IMR-90 (cell line): ENCODE results near the gene PP2D1. TPM values are rescaled to one million over a fixed set of nuclear protein-coding genes. Genes with fewer than 3 reads are reported as not detected.

Experiments used
- ATAC-seq: fragments of 200-7000 bp; cut with Tn5 transposase; 2 replicates; pipeline ENCODE4 v1.9.1; 2020; ENCODE audit warnings: low read depth, mild to moderate bottlenecking, moderate library complexity
- BruUV-seq: library from RNA; stranded (reverse); fragments of 400-500 nt; replicated peaks from 2 replicates; lab custom pipeline; 2021; lab: Mats Ljungman, UMichigan
- CTCF ChIA-PET: fragments of 300-600 bp; formaldehyde crosslinking; extraction: SDS; loops from one replicate; lab custom pipeline; 2021; ENCODE audit warnings: antibody characterized with exemption; lab: Yijun Ruan, JAX
- POLR2A ChIA-PET: fragments of 300-600 bp; sonication (Branson Sonifier 250); formaldehyde crosslinking; loops from one replicate; lab custom pipeline; 2022; ENCODE audit warnings: antibody characterized with exemption; ENCODE audit not compliant: unreplicated experiment; lab: Charles Lee
- DNase-seq: peaks from one replicate; pipeline ENCODE4 v3.0.0; 2013
- H2AFZ ChIP-seq: replicated peaks from 2 replicates; pipeline ENCODE3; 2013; ENCODE audit warnings: low read length, mild to moderate bottlenecking; ENCODE audit not compliant: poor library complexity
- H2AK5ac ChIP-seq: 2 replicates; pipeline ENCODE4 v1.6.1; 2013; ENCODE audit warnings: low read depth, low read length, inconsistent platforms
- H2AK9ac ChIP-seq: replicated peaks from 2 replicates; pipeline ENCODE3; 2013; ENCODE audit warnings: mild to moderate bottlenecking, low read depth, low read length, moderate library complexity; ENCODE audit not compliant: poor library complexity
- H2BK120ac ChIP-seq: 2 replicates; pipeline ENCODE4 v1.6.1; 2013; ENCODE audit warnings: low read depth, low read length, inconsistent platforms
- H2BK15ac ChIP-seq: 3 replicates; pipeline ENCODE4 v1.6.1; 2013; ENCODE audit warnings: low read depth, low read length, inconsistent platforms
- H2BK20ac ChIP-seq: 2 replicates; pipeline ENCODE4 v1.6.1; 2013; ENCODE audit warnings: low read depth, mild to moderate bottlenecking, inconsistent platforms, low read length, moderate library complexity
- H2BK5ac ChIP-seq: 2 replicates; pipeline ENCODE4 v1.6.1; 2013; ENCODE audit warnings: mild to moderate bottlenecking, low read depth, low read length, inconsistent platforms; ENCODE audit not compliant: poor library complexity, severe bottlenecking
- H3K14ac ChIP-seq: replicated peaks from 2 replicates; pipeline ENCODE4 v1.6.1; 2013; ENCODE audit warnings: low read depth, low read length, inconsistent platforms
- H3K18ac ChIP-seq: 2 replicates; pipeline ENCODE4 v1.6.1; 2013; ENCODE audit warnings: low read depth, low read length, control low read depth
- H3K23ac ChIP-seq: 2 replicates; pipeline ENCODE4 v1.6.1; 2013; ENCODE audit warnings: low read depth, low read length, inconsistent platforms
- H3K27ac ChIP-seq: 2 replicates; pipeline ENCODE4 v1.5.1; 2013; ENCODE audit warnings: mild to moderate bottlenecking, control low read depth, low read length; ENCODE audit not compliant: insufficient read depth
- H3K27me3 ChIP-seq: 2 replicates; pipeline ENCODE4 v1.6.1; 2013; ENCODE audit warnings: low read length; ENCODE audit not compliant: control insufficient read depth, insufficient read depth
- H3K36me3 ChIP-seq: 2 replicates; pipeline ENCODE4 v1.6.1; 2013; ENCODE audit warnings: low read length, mixed read lengths; ENCODE audit not compliant: control insufficient read depth, insufficient read depth
- H3K4ac ChIP-seq: 2 replicates; pipeline ENCODE4 v1.6.1; 2013; ENCODE audit warnings: low read depth, low read length, inconsistent platforms
- H3K4me1 ChIP-seq: 2 replicates; pipeline ENCODE4 v1.6.1; 2013; ENCODE audit warnings: low read length, mixed read lengths; ENCODE audit not compliant: control insufficient read depth, insufficient read depth
- H3K4me2 ChIP-seq: 2 replicates; pipeline ENCODE4 v1.6.1; 2013; ENCODE audit warnings: low read depth, mild to moderate bottlenecking, control low read depth, low read length, moderate library complexity
- H3K4me3 ChIP-seq: 2 replicates; pipeline ENCODE4 v1.5.1; 2013; ENCODE audit warnings: low read depth, mild to moderate bottlenecking, control low read depth, low read length, moderate library complexity; ENCODE audit not compliant: insufficient read depth
- H3K56ac ChIP-seq: 2 replicates; pipeline ENCODE4 v1.6.1; 2013; ENCODE audit warnings: low read length, inconsistent platforms; ENCODE audit not compliant: insufficient read depth; ENCODE audit errors: extremely low read depth
- H3K79me1 ChIP-seq, 2 experiments: 2 replicates each; pipeline ENCODE4 v1.6.1; 2013; ENCODE audit warnings: low read length in 2 of 2, inconsistent platforms in 1 of 2, low read depth in 1 of 2
- H3K9ac ChIP-seq: 2 replicates; pipeline ENCODE4 v1.6.1; 2013; ENCODE audit warnings: low read depth, low read length, control low read depth
- H3K9me1 ChIP-seq: 2 replicates; pipeline ENCODE4 v1.6.1; 2013; ENCODE audit warnings: low read length, inconsistent platforms; ENCODE audit not compliant: insufficient read depth
- H3K9me3 ChIP-seq: 2 replicates; pipeline ENCODE4 v1.6.1; 2013; ENCODE audit warnings: low read length; ENCODE audit not compliant: control insufficient read depth, insufficient read depth
- H4K20me1 ChIP-seq: 2 replicates; pipeline ENCODE4 v1.6.1; 2013; ENCODE audit warnings: low read length, inconsistent platforms; ENCODE audit not compliant: insufficient read depth
- H4K5ac ChIP-seq: 2 replicates; pipeline ENCODE4 v1.6.1; 2013; ENCODE audit warnings: mild to moderate bottlenecking, low read depth, low read length, control low read depth
- H4K8ac ChIP-seq, 2 experiments: 2 replicates each; pipeline ENCODE4 v1.6.1; 2013; ENCODE audit warnings: low read depth in 2 of 2, low read length in 2 of 2, control low read depth in 1 of 2, inconsistent platforms in 1 of 2
- H4K91ac ChIP-seq: 2 replicates; pipeline ENCODE4 v1.6.1; 2013; ENCODE audit warnings: low read depth, low read length, inconsistent platforms; ENCODE audit not compliant: insufficient read depth
- BHLHE40 ChIP-seq: fragments of 150-350 bp; IDR thresholded peaks from 2 replicates; pipeline ENCODE4 v1.6.1; 2016; ENCODE audit warnings: mild to moderate bottlenecking, low read depth, low read length
- CEBPB ChIP-seq: IDR thresholded peaks from 2 replicates; pipeline ENCODE4 v1.6.1; 2012; ENCODE audit warnings: low read depth, low read length, improper control_type of control experiment
- CHD1 ChIP-seq: IDR thresholded peaks from 2 replicates; pipeline ENCODE4 v1.6.1; 2012; ENCODE audit warnings: low read depth, low read length, improper control_type of control experiment
- CTCF ChIP-seq: conservative IDR thresholded peaks from 2 replicates; pipeline ENCODE4 v1.5.1; 2012; ENCODE audit warnings: mild to moderate bottlenecking, low read depth, low read length, improper control_type of control experiment
- FOS ChIP-seq: fragments of 150-350 bp; IDR thresholded peaks from 2 replicates; pipeline ENCODE4 v1.6.1; 2016; ENCODE audit warnings: low read depth, low read length
- MAFK ChIP-seq: IDR thresholded peaks from 2 replicates; pipeline ENCODE4 v1.6.1; 2012; ENCODE audit warnings: low read depth, low read length, improper control_type of control experiment
- MAZ ChIP-seq: IDR thresholded peaks from 2 replicates; pipeline ENCODE4 v1.6.1; 2012; ENCODE audit warnings: low read depth, mild to moderate bottlenecking, low read length, improper control_type of control experiment, moderate library complexity, borderline replicate concordance
- MXI1 ChIP-seq: IDR thresholded peaks from 2 replicates; pipeline ENCODE4 v1.6.1; 2012; ENCODE audit warnings: low read depth, mild to moderate bottlenecking, low read length, moderate library complexity, borderline replicate concordance
- NFE2L2 ChIP-seq: fragments of 150-350 bp; IDR thresholded peaks from 2 replicates; pipeline ENCODE4 v1.6.1; 2016; ENCODE audit warnings: low read depth, mild to moderate bottlenecking, low read length
- POLR2A ChIP-seq: IDR thresholded peaks from 2 replicates; pipeline ENCODE4 v1.6.1; 2012; ENCODE audit warnings: mild to moderate bottlenecking, low read depth, low read length
- RAD21 ChIP-seq: IDR thresholded peaks from 2 replicates; pipeline ENCODE4 v1.6.1; 2012; ENCODE audit warnings: low read length, improper control_type of control experiment
- RCOR1 ChIP-seq: IDR thresholded peaks from 2 replicates; pipeline ENCODE4 v1.6.1; 2012; ENCODE audit warnings: mild to moderate bottlenecking, low read length, improper control_type of control experiment; ENCODE audit not compliant: insufficient replicate concordance
- RFX5 ChIP-seq: IDR thresholded peaks from 2 replicates; pipeline ENCODE4 v1.8.0; 2012; ENCODE audit warnings: low read depth, mild to moderate bottlenecking, low read length, moderate library complexity
- SMC3 ChIP-seq: fragments of 150-350 bp; IDR thresholded peaks from 2 replicates; pipeline ENCODE4 v1.6.1; 2016; ENCODE audit warnings: low read depth, mild to moderate bottlenecking, antibody characterized with exemption, low read length, moderate library complexity
- USF2 ChIP-seq: fragments of 150-350 bp; IDR thresholded peaks from 2 replicates; pipeline ENCODE4 v1.6.1; 2017; ENCODE audit warnings: mild to moderate bottlenecking, antibody characterized with exemption, low read length, low read depth
- WGBS, 2 experiments: methylation state at CpG; one replicate each; pipeline versions ENCODE4 v1.1.5 to v1.1.7; 2013; ENCODE audit warnings: missing lambda C conversion rate in 2 of 2; ENCODE audit not compliant: insufficient read length in 1 of 2; ENCODE audit errors: extremely low coverage in 2 of 2; 5-methylcytosine and 5-hydroxymethylcytosine counted together
- dilution Hi-C: fragments of 300-500 bp; cut with HindIII; formaldehyde crosslinking; loops from one replicate; pipeline ENCODE4 v1.14.3; 2018; ENCODE audit warnings: low sequenced_read_pairs; ENCODE audit not compliant: unreplicated experiment
- in situ Hi-C: fragments of 300-500 bp; cut with MboI; formaldehyde crosslinking; loops from 3 replicates; pipeline ENCODE4 v1.14.3; 2019; ENCODE audit warnings: low sequenced_read_pairs, inconsistent platforms, mixed read lengths
- intact Hi-C: fragments of 100-400 bp; cut with micrococcal nuclease; formaldehyde crosslinking; loops from 2 replicates; pipeline ENCODE4 v1.10.0; 2022
- polyA plus RNA-seq, 3 experiments: library from polyadenylated mRNA; depleted of rRNA; stranded (reverse); fragments of >200 nt; gene quantifications; 2 replicates each; pipeline ENCODE4 v1.2.3, GENCODE V29; 2012; ENCODE audit warnings: low replicate concordance in 1 of 3
- total RNA-seq: library from RNA; depleted of rRNA; stranded (reverse); fragments of >200 nt; gene quantifications from 2 replicates; pipeline ENCODE4 v1.2.3, GENCODE V29; 2012
- TF ChIP-seq, protein P1 (sequence below): fragments of 150-350 bp; IDR thresholded peaks from 2 replicates; pipeline ENCODE4 v1.6.1; 2016; ENCODE audit warnings: low read depth, mild to moderate bottlenecking, low read length, moderate library complexity, borderline replicate concordance

The PP2D1 gene
- total and polyA plus RNA-seq, 2 of the 4 experiments (the other 2 are of a cell fraction): not detected

GRCh38 chr3:20047341-20047779 lies 35.3 kb upstream of the PP2D1 start:
- Histone ChIP-seq H3K56ac (no peak overlapping the region), H3K9me1 (no peaks in the 10 kb centered on the region), H3K27me3 (no peaks in the 10 kb centered on the region), H2BK20ac (no peak overlapping the region), H3K4me1 (no peaks in the 10 kb centered on the region; the same call in 1 of the 2 replicates), H2AK9ac (no peak overlapping the region), H3K4ac (no peak overlapping the region), H4K8ac (no peak overlapping the region), H4K5ac (no peak overlapping the region), H3K14ac (no peak overlapping the region), H2BK15ac (no peak overlapping the region), H3K36me3 (no peaks in the 10 kb centered on the region), H3K18ac (no peak overlapping the region), H2AFZ (no peak overlapping the region), H2BK120ac (no peak overlapping the region), H3K9me3 (no peaks in the 10 kb centered on the region), H2BK5ac (no peak overlapping the region), H4K20me1 (no peaks in the 10 kb centered on the region), H3K23ac (no peak overlapping the region), H3K9ac (no peak overlapping the region), H3K4me3 (no peak overlapping the region), H3K27ac (no peak overlapping the region), H4K91ac (no peak overlapping the region), H3K4me2 (no peak overlapping the region), H3K79me1 (no peaks in the 10 kb centered on the region; a peak in 2 of 4 replicates), H2AK5ac (no peak overlapping the region)
- in situ Hi-C loops: no loop called here
- ChIA-PET CTCF (no interaction called here), POLR2A (no interaction called here)
- ATAC-seq (no peak), DNase-seq (no peak)
- WGBS, 2 experiments: no CpG with 5 or more reads among the region's 7 CpGs
- BruUV-seq: no TSS peak
- dilution Hi-C loops: no loop called here
- TF ChIP-seq FOS (no peak), USF2 (no peak), POLR2A (no peak), MAFK (no peak), CTCF (no peak), BHLHE40 (no peak), RCOR1 (no peak), NFE2L2 (no peak), RFX5 (no peak), RAD21 (no peak), CHD1 (no peak), SMC3 (no peak), MAZ (no peak), CEBPB (no peak), MXI1 (no peak)
- TF ChIP-seq, protein P1, sequence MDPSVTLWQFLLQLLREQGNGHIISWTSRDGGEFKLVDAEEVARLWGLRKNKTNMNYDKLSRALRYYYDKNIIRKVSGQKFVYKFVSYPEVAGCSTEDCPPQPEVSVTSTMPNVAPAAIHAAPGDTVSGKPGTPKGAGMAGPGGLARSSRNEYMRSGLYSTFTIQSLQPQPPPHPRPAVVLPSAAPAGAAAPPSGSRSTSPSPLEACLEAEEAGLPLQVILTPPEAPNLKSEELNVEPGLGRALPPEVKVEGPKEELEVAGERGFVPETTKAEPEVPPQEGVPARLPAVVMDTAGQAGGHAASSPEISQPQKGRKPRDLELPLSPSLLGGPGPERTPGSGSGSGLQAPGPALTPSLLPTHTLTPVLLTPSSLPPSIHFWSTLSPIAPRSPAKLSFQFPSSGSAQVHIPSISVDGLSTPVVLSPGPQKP: no peak
- intact Hi-C loops: no loop called here
